Ectodermal cell (in vitro differentiated cells): ENCODE measurements around the gene BMAL2.
A peak's percentile ranks its signal among the peaks of the same experiment; 100 is the strongest.

Experiments
- H3K27ac ChIP-seq: 2 replicates; pipeline ENCODE4 v1.7.0; 2013; ENCODE audit warnings: mild to moderate bottlenecking, low read depth, low read length; ENCODE audit not compliant: insufficient read depth, poor library complexity, severe bottlenecking
- H3K27me3 ChIP-seq: 2 replicates; pipeline ENCODE4 v1.7.0; 2013; ENCODE audit warnings: mild to moderate bottlenecking, low read length; ENCODE audit not compliant: insufficient read depth, control insufficient read depth, poor library complexity, severe bottlenecking
- H3K36me3 ChIP-seq: one replicate; pipeline ENCODE4 v1.7.0; 2013; ENCODE audit warnings: low read length; ENCODE audit not compliant: control insufficient read depth, insufficient read depth
- H3K4me1 ChIP-seq: one replicate; pipeline ENCODE4 v1.7.0; 2013; ENCODE audit warnings: low read length; ENCODE audit not compliant: control insufficient read depth, insufficient read depth
- H3K4me3 ChIP-seq: 2 replicates; pipeline ENCODE4 v1.7.0; 2013; ENCODE audit warnings: low read depth, low read length, control low read depth; ENCODE audit not compliant: insufficient read depth
- H3K9me3 ChIP-seq: 2 replicates; pipeline ENCODE4 v1.7.0; 2013; ENCODE audit warnings: mild to moderate bottlenecking, low read length, moderate library complexity; ENCODE audit not compliant: control insufficient read depth
- WGBS, 2 experiments: methylation state at CpG; one replicate each; pipeline ENCODE4 v1.1.7; 2013; ENCODE audit warnings: missing lambda C conversion rate in 2 of 2; 5-methylcytosine and 5-hydroxymethylcytosine counted together

Gene BMAL2

GRCh38 chr12:27319848-27320247 lies 12.8 kb upstream of the BMAL2 start:
- Histone ChIP-seq H3K4me1 (no peaks in the 10 kb centered on the region), H3K27ac (no peak overlapping the region), H3K4me3 (no peak overlapping the region), H3K36me3 (peaks cover 34% of the 10 kb centered on the region), H3K9me3 (no peaks in the 10 kb centered on the region), H3K27me3 (no peaks in the 10 kb centered on the region)
- WGBS, 2 experiments: 90 to 92% methylated on average over 2 of the region's 2 CpGs

DNA sequence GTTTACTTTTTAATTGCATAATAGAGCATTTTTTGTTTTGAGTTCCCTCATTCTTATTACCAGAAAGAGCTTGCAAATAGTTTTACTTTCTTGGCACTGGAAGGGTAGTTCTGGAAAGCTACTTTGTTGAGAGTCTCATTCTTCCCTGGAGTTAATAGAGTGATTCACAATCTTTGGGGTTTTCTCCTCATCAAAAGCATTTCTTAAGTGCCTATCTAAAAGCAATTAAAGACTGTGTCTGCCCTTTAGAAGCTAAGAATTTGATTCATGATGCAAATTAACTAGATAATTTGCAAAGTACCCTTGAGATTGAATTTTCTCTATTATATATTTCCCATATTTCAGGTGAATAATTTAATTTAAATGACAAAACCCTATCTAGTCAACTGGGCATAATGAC lies 8.1 kb upstream of the BMAL2 start:
- H3K9me3 ChIP-seq: no peaks in the 10 kb centered on the region
- H3K4me1 ChIP-seq: no peaks in the 10 kb centered on the region
- no peak overlapping the region for H3K4me3 ChIP-seq
- H3K36me3 ChIP-seq: peaks cover 19% of the 10 kb centered on the region
- no peak overlapping the region for H3K27ac ChIP-seq
- H3K27me3 ChIP-seq: no peaks in the 10 kb centered on the region

- Histone ChIP-seq H3K4me1 (peaks cover 4% of the 10 kb centered on the region), H3K36me3 (no peaks in the 10 kb centered on the region), H3K4me3 (no peak overlapping the region), H3K9me3 (no peaks in the 10 kb centered on the region), H3K27me3 (peaks cover 49% of the 10 kb centered on the region), H3K27ac (no peak overlapping the region)
- 74 to 80% methylated on average over 1 of the region's 1 CpG for WGBS, 2 experiments
These were observed 1.8 kb upstream of the BMAL2 start for GRCh38 chr12:27330846-27331245.

- H3K4me3 ChIP-seq: no peak overlapping the region
- H3K9me3 ChIP-seq: no peaks in the 10 kb centered on the region
- peaks cover 4% of the 10 kb centered on the region for H3K4me1 ChIP-seq
- no peaks in the 10 kb centered on the region for H3K36me3 ChIP-seq
- WGBS, 2 experiments: 78 to 79% methylated on average over 6 of the region's 7 CpGs
- H3K27me3 ChIP-seq: peaks cover 49% of the 10 kb centered on the region
- no peak overlapping the region for H3K27ac ChIP-seq
These were observed 1.2 kb upstream of the BMAL2 start for GRCh38 chr12:27331291-27331926.

GRCh38 chr12:27331927-27332324 lies 710 bp upstream of the BMAL2 start:
- Histone ChIP-seq H3K27me3 (peaks cover 49% of the 10 kb centered on the region), H3K9me3 (no peaks in the 10 kb centered on the region), H3K27ac (no peak overlapping the region), H3K4me1 (peaks cover 4% of the 10 kb centered on the region), H3K36me3 (no peaks in the 10 kb centered on the region), H3K4me3 (peak overlapping the region; percentile 63)
- WGBS, 2 experiments: 56 to 69% methylated on average over 2 to 3 of the region's 3 CpGs

- Histone ChIP-seq H3K4me3 (peak overlapping the region; percentile 63), H3K27me3 (peaks cover 49% of the 10 kb centered on the region), H3K4me1 (peaks cover 4% of the 10 kb centered on the region), H3K9me3 (no peaks in the 10 kb centered on the region), H3K27ac (no peak overlapping the region), H3K36me3 (no peaks in the 10 kb centered on the region)
- 9 to 11% methylated on average over 10 of the region's 10 CpGs for WGBS, 2 experiments
These were observed 276 bp upstream of the BMAL2 start for GRCh38 chr12:27332407-27332713.

- peaks cover 4% of the 10 kb centered on the region for H3K4me1 ChIP-seq
- H3K27ac ChIP-seq: no peak overlapping the region
- peak overlapping the region; percentile 63 for H3K4me3 ChIP-seq
- H3K36me3 ChIP-seq: no peaks in the 10 kb centered on the region
- 1% methylated on average over 40 of the region's 40 CpGs for WGBS, 2 experiments
- H3K27me3 ChIP-seq: peaks cover 49% of the 10 kb centered on the region
- H3K9me3 ChIP-seq: no peaks in the 10 kb centered on the region
These were observed 870 bp downstream of the BMAL2 start for GRCh38 chr12:27333403-27334009.

DNA sequence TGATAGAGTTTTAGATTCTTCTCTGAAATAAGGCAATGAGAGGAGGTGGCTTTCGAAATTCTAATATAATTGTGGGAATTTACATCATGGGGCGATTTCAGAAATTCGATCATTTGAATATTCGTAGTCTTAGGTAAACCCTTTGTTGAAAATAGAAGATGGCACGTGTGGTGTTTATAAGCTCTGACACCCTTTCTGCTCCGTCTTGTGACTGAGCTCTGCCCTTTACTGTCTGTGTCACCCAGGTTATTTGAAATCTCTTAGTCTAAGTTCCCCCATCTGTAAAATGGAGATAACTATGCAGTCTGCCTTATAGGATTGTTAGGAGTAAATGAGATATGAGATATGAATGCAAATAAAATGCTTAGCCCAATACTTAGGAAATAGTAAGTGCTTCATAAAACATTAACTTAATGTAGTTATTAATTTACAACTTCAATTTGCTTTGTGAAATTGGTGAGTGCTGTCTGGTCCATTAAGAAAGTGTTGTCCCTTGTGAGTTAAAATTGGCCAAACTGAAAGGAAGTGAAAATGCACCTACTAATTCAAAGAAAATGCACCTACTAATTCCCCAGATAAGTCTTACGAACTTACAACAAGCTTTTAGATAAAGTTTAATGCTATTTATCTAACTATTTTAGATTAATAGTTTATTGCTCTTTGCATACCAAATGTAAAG lies 1.5 kb downstream of the BMAL2 start:
- Histone ChIP-seq H3K4me3 (no peak overlapping the region), H3K27me3 (peaks cover 49% of the 10 kb centered on the region), H3K9me3 (no peaks in the 10 kb centered on the region), H3K27ac (no peak overlapping the region), H3K4me1 (peaks cover 4% of the 10 kb centered on the region), H3K36me3 (no peaks in the 10 kb centered on the region)
- 30 to 49% methylated on average over 6 to 7 of the region's 7 CpGs for WGBS, 2 experiments

DNA sequence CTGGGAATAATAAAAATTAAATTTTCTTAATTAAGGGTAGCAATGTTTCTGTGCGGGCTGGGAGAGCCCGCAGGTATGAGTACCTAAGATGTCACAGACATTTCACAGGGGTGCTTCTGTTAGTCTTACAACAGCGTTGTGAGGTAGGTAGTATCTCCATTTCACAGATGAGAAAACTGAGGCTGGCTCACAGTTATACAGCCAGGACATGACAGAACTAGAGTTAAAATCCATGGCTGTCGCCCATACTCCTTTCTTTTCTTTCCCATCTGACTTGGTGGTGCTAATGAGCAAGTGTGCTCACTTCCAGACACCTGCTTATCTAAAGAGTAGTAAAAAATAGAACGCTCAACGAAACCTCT lies 2.1 kb downstream of the BMAL2 start:
- Histone ChIP-seq H3K9me3 (no peaks in the 10 kb centered on the region), H3K4me1 (peaks cover 4% of the 10 kb centered on the region), H3K4me3 (no peak overlapping the region), H3K27me3 (peaks cover 49% of the 10 kb centered on the region), H3K36me3 (no peaks in the 10 kb centered on the region), H3K27ac (no peak overlapping the region)
- 67 to 75% methylated on average over 4 of the region's 6 CpGs for WGBS, 2 experiments

- Histone ChIP-seq H3K27ac (no peak overlapping the region), H3K9me3 (no peaks in the 10 kb centered on the region), H3K36me3 (no peaks in the 10 kb centered on the region), H3K4me3 (no peak overlapping the region), H3K4me1 (peaks cover 4% of the 10 kb centered on the region), H3K27me3 (peaks cover 47% of the 10 kb centered on the region)
- WGBS, 2 experiments: 81 to 87% methylated on average over 5 of the region's 5 CpGs
These were observed 3.0 kb downstream of the BMAL2 start for GRCh38 chr12:27335364-27336281.
